Mesendoderm (in vitro differentiated cells): ENCODE measurements around the gene PDZRN3. TPM values are rescaled to one million over a fixed set of nuclear protein-coding genes. Genes with fewer than 3 reads are reported as not detected.

ENCODE experiments used
- DNase-seq: peaks from one replicate; pipeline ENCODE4 v3.0.0; 2013
- H2AK5ac ChIP-seq: 2 replicates; pipeline ENCODE4 v1.6.1; 2013; ENCODE audit warnings: low read length, inconsistent platforms
- H2BK120ac ChIP-seq: 2 replicates; pipeline ENCODE4 v1.6.1; 2013; ENCODE audit warnings: low read depth, mild to moderate bottlenecking, low read length, moderate library complexity, mixed read lengths
- H2BK15ac ChIP-seq: replicated peaks from 2 replicates; pipeline ENCODE4 v1.6.1; 2013; ENCODE audit warnings: low read depth, mild to moderate bottlenecking, moderate library complexity
- H2BK5ac ChIP-seq: 2 replicates; pipeline ENCODE4 v1.6.1; 2013; ENCODE audit warnings: low read length, inconsistent platforms
- H3K18ac ChIP-seq: 2 replicates; pipeline ENCODE4 v1.6.1; 2013; ENCODE audit warnings: mild to moderate bottlenecking, low read length, mixed read lengths
- H3K23ac ChIP-seq: one replicate; pipeline ENCODE4 v1.6.1; 2013; ENCODE audit warnings: low read length
- H3K27ac ChIP-seq: 2 replicates; pipeline ENCODE4 v1.5.1; 2013; ENCODE audit warnings: low read depth, mild to moderate bottlenecking, inconsistent platforms, low read length, moderate library complexity
- H3K27me3 ChIP-seq: 2 replicates; pipeline ENCODE4 v1.6.1; 2013; ENCODE audit warnings: low read length, control low read depth, mild to moderate bottlenecking, inconsistent platforms; ENCODE audit not compliant: insufficient read depth, poor library complexity
- H3K36me3 ChIP-seq: 2 replicates; pipeline ENCODE4 v1.6.1; 2013; ENCODE audit warnings: low read length, inconsistent platforms; ENCODE audit not compliant: control insufficient read depth, insufficient read depth
- H3K4ac ChIP-seq: one replicate; pipeline ENCODE4 v1.6.1; 2013; ENCODE audit warnings: low read depth, mild to moderate bottlenecking, low read length, moderate library complexity
- H3K4me1 ChIP-seq: 2 replicates; pipeline ENCODE4 v1.6.1; 2013; ENCODE audit warnings: low read depth, low read length, inconsistent platforms; ENCODE audit not compliant: control insufficient read depth
- H3K4me2 ChIP-seq: 2 replicates; pipeline ENCODE4 v1.6.1; 2013; ENCODE audit warnings: low read length
- H3K4me3 ChIP-seq: 2 replicates; pipeline ENCODE4 v1.5.1; 2013; ENCODE audit warnings: mild to moderate bottlenecking, low read length
- H3K56ac ChIP-seq: one replicate; pipeline ENCODE4 v1.6.1; 2013; ENCODE audit warnings: low read length
- H3K79me1 ChIP-seq: 2 replicates; pipeline ENCODE4 v1.6.1; 2013; ENCODE audit warnings: low read length, inconsistent platforms
- H3K79me2 ChIP-seq: 2 replicates; pipeline ENCODE4 v1.6.1; 2013; ENCODE audit warnings: mild to moderate bottlenecking, low read length; ENCODE audit not compliant: control insufficient read depth, insufficient read depth
- H3K9ac ChIP-seq: 2 replicates; pipeline ENCODE4 v1.6.1; 2013; ENCODE audit warnings: low read length, inconsistent platforms
- H4K5ac ChIP-seq: one replicate; pipeline ENCODE4 v1.6.1; 2013; ENCODE audit warnings: low read length
- H4K8ac ChIP-seq: one replicate; pipeline ENCODE4 v1.6.1; 2013; ENCODE audit warnings: low read depth, mild to moderate bottlenecking, control low read depth, low read length, moderate library complexity
- WGBS: extraction: QIAGEN DNeasy Blood & Tissue Kit; methylation state at CpG from one replicate; pipeline ENCODE4 v1.1.7; 2013; ENCODE audit warnings: low lambda C conversion rate, missing lambda C conversion rate; ENCODE audit not compliant: insufficient coverage; ENCODE audit errors: extremely low coverage; 5-methylcytosine and 5-hydroxymethylcytosine counted together
- small RNA-seq: library from polyadenylated mRNA; stranded (forward); fragments of <200 nt; extraction: miRNeasy Mini kit (QIAGEN cat#:217004); gene quantifications from one replicate; pipeline ENCODE3, GENCODE V24; 2013; ENCODE audit not compliant: insufficient read depth

The PDZRN3 gene

DNA sequence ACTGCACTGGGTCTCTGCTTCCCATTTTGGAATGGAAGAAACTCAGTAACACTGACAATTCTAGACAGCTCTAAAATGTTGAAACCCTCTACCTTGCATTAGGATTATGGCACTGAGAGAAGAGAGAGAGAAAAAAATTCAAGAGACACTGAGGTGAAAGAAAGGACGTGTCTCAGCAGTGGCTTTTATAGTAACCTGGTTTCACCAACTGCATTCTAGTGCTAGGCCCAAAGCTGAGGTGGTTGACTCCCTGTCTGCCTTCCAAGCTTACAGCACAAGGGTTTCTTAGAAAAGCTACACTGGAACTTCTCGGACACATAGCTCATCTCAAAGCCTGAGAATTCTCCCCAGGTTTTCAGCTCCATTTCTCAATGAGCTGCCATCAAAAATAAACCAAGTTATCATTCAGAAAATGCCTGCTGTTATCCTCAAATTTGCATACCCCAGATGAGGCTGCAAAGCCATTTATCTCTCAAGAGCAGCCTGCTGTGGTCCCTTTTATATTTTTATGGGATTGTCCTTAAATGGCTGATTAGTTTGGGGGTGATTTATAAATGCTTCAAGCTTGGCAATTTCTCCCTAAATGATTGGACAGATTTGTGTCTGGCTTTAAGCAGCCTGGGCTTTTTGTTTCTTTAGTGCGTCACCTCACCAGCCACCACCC, 283.3 kb downstream of the PDZRN3 start:
- DNase-seq, result no peak
- Histone ChIP-seq H2BK5ac (no peak overlapping the region), H3K27me3 (no peaks in the 10 kb centered on the region), H3K4me2 (no peak overlapping the region), H3K36me3 (no peaks in the 10 kb centered on the region), H3K4me3 (no peak overlapping the region), H3K79me2 (no peaks in the 10 kb centered on the region), H2BK120ac (no peak overlapping the region), H4K8ac (no peak overlapping the region), H2BK15ac (no peak overlapping the region), H3K18ac (no peak overlapping the region), H3K27ac (no peak overlapping the region), H3K4ac (no peak overlapping the region), H3K23ac (no peak overlapping the region), H3K9ac (no peak overlapping the region), H3K56ac (no peak overlapping the region), H2AK5ac (no peak overlapping the region), H3K4me1 (no peaks in the 10 kb centered on the region), H3K79me1 (no peaks in the 10 kb centered on the region), H4K5ac (no peak overlapping the region)
- WGBS, result no CpG with 5 or more reads among the region's 3 CpGs

DNA sequence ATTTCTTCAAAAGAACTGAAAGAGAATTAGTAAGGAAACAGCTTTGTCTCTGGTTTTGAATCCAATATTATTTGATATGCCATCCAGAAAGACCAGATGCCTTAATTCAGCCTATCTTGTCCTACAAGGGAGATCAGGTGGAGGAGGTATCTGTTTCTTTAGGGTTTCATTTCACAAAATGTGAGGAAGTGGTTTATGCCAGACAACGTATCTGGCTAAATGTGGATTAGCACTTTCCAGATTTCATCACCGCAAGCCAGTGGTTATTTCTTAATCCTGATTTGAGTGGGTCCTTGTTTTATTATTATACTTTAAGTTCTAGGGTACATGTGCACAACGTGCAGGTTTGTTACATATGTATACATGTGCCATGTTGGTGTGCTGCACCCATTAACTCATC, 292.2 kb downstream of the PDZRN3 start:
- Histone ChIP-seq H3K4me3 (no peak overlapping the region), H3K27ac (no peak overlapping the region), H2AK5ac (no peak overlapping the region), H4K8ac (no peak overlapping the region), H3K27me3 (no peaks in the 10 kb centered on the region), H3K4ac (no peak overlapping the region), H3K4me1 (no peaks in the 10 kb centered on the region), H3K56ac (no peak overlapping the region), H3K79me1 (no peaks in the 10 kb centered on the region), H2BK5ac (no peak overlapping the region), H3K9ac (no peak overlapping the region), H4K5ac (no peak overlapping the region), H2BK120ac (no peak overlapping the region), H3K18ac (no peak overlapping the region), H3K36me3 (no peaks in the 10 kb centered on the region), H3K23ac (no peak overlapping the region), H2BK15ac (no peak overlapping the region), H3K4me2 (no peak overlapping the region), H3K79me2 (no peaks in the 10 kb centered on the region)
- no CpG with 5 or more reads among the region's 3 CpGs for WGBS
- DNase-seq, result no peak

Small RNA genes lying within 50 kb of the gene (small RNA-seq; reads per million reads assigned to genes)
- gene RNU7-119P, result not detected
